ENCODE results near the gene ZNF423. TPM values are rescaled to one million over a fixed set of nuclear protein-coding genes. Genes with fewer than 3 reads are reported as not detected.

Gene ZNF423
- total RNA-seq, 1 donor, result 11.6 TPM

DNA sequence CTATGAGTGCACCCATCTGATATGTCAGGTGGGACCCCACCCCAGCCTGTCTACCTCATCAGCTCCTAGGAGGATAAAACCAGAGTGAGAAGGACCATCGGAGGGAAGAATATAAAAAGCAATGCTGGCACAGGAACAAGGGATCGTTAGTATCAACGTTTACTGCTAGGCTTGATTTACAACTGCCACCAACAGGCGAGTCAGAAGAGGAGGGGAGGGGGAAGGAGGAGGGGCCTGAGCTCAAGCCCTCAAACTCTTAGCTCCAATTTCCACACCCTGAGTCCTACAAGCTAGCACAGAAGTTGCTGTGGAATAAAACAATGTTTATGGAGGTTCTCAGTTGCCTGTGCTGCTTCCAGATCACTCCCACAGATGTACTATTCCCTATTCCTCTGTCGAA lies 247.8 kb downstream of the ZNF423 start:
- Histone ChIP-seq H3K27me3 (ENCODE audit: insufficient read depth, low read length) (no peaks in the 10 kb centered on the region), H3K4me3 (ENCODE audit: insufficient read depth, low read length) (no peak overlapping the region), H3K4me2 (ENCODE audit: insufficient read depth, low read length) (no peak overlapping the region), H3K36me3 (ENCODE audit: insufficient read depth, low read length) (no peaks in the 10 kb centered on the region), H3K27ac (ENCODE audit: low read depth, low read length) (no peak overlapping the region), H4K20me1 (ENCODE audit: insufficient read depth, low read length) (no peaks in the 10 kb centered on the region), H3K79me2 (ENCODE audit: insufficient read depth, low read length) (no peaks in the 10 kb centered on the region), H3K4me1 (ENCODE audit: insufficient read depth, low read length) (peaks cover 6% of the 10 kb centered on the region), H2AFZ (ENCODE audit: low read length) (no peak overlapping the region), H3K9me3 (ENCODE audit: low read depth, low read length) (no peaks in the 10 kb centered on the region)
- TF ChIP-seq, protein P1, sequence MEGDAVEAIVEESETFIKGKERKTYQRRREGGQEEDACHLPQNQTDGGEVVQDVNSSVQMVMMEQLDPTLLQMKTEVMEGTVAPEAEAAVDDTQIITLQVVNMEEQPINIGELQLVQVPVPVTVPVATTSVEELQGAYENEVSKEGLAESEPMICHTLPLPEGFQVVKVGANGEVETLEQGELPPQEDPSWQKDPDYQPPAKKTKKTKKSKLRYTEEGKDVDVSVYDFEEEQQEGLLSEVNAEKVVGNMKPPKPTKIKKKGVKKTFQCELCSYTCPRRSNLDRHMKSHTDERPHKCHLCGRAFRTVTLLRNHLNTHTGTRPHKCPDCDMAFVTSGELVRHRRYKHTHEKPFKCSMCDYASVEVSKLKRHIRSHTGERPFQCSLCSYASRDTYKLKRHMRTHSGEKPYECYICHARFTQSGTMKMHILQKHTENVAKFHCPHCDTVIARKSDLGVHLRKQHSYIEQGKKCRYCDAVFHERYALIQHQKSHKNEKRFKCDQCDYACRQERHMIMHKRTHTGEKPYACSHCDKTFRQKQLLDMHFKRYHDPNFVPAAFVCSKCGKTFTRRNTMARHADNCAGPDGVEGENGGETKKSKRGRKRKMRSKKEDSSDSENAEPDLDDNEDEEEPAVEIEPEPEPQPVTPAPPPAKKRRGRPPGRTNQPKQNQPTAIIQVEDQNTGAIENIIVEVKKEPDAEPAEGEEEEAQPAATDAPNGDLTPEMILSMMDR (IDR thresholded peaks at IDR 0.05; ENCODE audit: extremely low read depth, low read depth, low read length), result no peak
- DNase-seq (ENCODE audit: insufficient read length, low spot score, missing footprints), result no peak

DNA sequence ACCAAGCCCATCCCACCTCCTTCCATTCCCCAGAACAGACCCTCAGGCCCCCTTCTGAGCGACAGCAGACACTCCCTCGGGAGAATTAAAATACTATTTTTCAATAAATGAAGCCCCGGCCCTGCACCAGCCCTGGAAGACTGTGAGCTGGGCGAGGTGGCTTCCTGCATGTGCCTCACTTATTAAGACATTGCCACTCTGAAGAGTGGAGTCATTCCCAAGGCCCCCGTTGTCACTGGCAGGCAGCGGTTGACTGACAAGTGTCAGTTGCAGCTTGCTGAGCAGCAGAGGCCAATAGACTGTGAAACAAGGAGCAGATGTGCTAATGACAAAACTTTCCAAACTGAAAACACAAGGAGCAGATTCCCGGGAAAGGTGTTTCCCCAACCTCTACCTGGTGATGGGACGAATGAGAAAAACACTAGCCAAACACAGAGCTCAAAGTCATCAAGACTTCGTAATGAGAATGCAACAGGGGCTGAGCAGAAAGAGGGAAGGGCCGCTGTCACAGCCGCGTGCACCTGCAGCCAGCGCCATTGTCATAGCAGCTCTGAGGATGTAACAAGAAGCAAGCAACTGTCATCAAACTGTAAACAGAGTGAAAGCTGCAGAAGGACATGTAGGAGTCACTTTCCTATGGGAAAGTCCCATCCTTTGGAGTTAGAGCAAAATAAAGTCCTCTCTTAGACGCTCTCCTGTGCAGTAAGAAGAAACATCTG lies 250.2 kb downstream of the ZNF423 start:
- Histone ChIP-seq H3K27me3 (ENCODE audit: insufficient read depth, low read length) (no peaks in the 10 kb centered on the region), H2AFZ (ENCODE audit: low read length) (no peak overlapping the region), H3K4me2 (ENCODE audit: insufficient read depth, low read length) (no peak overlapping the region), H3K4me1 (ENCODE audit: insufficient read depth, low read length) (peaks cover 6% of the 10 kb centered on the region), H3K79me2 (ENCODE audit: insufficient read depth, low read length) (no peaks in the 10 kb centered on the region), H3K9me3 (ENCODE audit: low read depth, low read length) (no peaks in the 10 kb centered on the region), H3K4me3 (ENCODE audit: insufficient read depth, low read length) (no peak overlapping the region), H3K27ac (ENCODE audit: low read depth, low read length) (no peak overlapping the region), H4K20me1 (ENCODE audit: insufficient read depth, low read length) (no peaks in the 10 kb centered on the region), H3K36me3 (ENCODE audit: insufficient read depth, low read length) (no peaks in the 10 kb centered on the region)
- TF ChIP-seq, protein P1 (IDR thresholded peaks at IDR 0.05; ENCODE audit: extremely low read depth, low read depth, low read length), result no peak
- no peak for DNase-seq (ENCODE audit: insufficient read length, low spot score, missing footprints)

DNA sequence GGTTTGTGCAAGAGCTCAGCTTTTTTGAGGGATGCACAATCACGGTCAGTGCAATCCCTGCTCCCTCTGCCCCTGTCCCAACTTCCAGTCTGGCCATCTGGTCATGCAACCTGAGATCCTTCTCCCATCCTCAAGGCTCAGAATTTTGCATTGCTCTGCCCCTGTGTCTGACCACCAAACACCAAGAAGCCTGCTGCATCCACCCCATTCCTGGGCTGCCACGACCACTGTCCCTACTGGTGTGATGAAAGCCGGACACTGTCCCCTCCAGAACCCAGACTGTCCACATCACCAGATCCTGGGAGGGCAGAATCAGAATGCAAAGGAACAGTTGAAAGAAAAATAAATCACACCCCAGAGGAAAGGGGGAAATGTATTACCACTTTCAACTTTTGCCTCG lies 251.3 kb downstream of the ZNF423 start:
- Histone ChIP-seq H3K79me2 (ENCODE audit: insufficient read depth, low read length) (no peaks in the 10 kb centered on the region), H3K4me2 (ENCODE audit: insufficient read depth, low read length) (no peak overlapping the region), H3K4me1 (ENCODE audit: insufficient read depth, low read length) (peaks cover 6% of the 10 kb centered on the region), H2AFZ (ENCODE audit: low read length) (no peak overlapping the region), H3K9me3 (ENCODE audit: low read depth, low read length) (no peaks in the 10 kb centered on the region), H3K27ac (ENCODE audit: low read depth, low read length) (no peak overlapping the region), H4K20me1 (ENCODE audit: insufficient read depth, low read length) (no peaks in the 10 kb centered on the region), H3K27me3 (ENCODE audit: insufficient read depth, low read length) (no peaks in the 10 kb centered on the region), H3K4me3 (ENCODE audit: insufficient read depth, low read length) (no peak overlapping the region), H3K36me3 (ENCODE audit: insufficient read depth, low read length) (no peaks in the 10 kb centered on the region)
- TF ChIP-seq, protein P1 (IDR thresholded peaks at IDR 0.05; ENCODE audit: extremely low read depth, low read depth, low read length), result no peak
- no peak for DNase-seq (ENCODE audit: insufficient read length, low spot score, missing footprints)

DNA sequence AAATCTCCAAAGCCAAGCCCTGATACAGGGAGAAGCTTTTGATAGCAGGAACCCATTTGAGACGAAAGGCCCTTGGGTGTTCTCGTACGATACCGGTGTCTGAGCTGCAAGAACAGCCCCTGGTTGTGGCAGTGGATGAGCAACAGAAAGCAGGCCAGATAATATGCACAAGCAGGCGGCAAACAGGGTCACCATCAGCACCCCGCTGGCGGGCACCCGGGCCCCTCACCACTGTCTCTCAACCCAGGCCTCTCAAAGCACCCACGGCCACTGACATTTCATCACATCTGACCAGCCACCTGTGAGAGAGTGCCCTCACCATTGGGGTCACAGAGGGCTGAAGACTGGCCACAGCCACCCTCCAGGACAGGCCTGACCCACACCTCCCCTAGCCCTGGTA lies 252.0 kb downstream of the ZNF423 start:
- no peaks in the 10 kb centered on the region for H3K27me3 ChIP-seq (ENCODE audit: insufficient read depth, low read length)
- TF ChIP-seq, protein P1 (IDR thresholded peaks at IDR 0.05; ENCODE audit: extremely low read depth, low read depth, low read length), result no peak
- H3K4me1 ChIP-seq (ENCODE audit: insufficient read depth, low read length), result peaks cover 4% of the 10 kb centered on the region
- no peak overlapping the region for H3K4me2 ChIP-seq (ENCODE audit: insufficient read depth, low read length)
- H3K79me2 ChIP-seq (ENCODE audit: insufficient read depth, low read length), result no peaks in the 10 kb centered on the region
- no peaks in the 10 kb centered on the region for H3K36me3 ChIP-seq (ENCODE audit: insufficient read depth, low read length)
- H4K20me1 ChIP-seq (ENCODE audit: insufficient read depth, low read length), result no peaks in the 10 kb centered on the region
- DNase-seq (ENCODE audit: insufficient read length, low spot score, missing footprints), result peak; percentile 65
- no peak overlapping the region for H3K27ac ChIP-seq (ENCODE audit: low read depth, low read length)
- no peaks in the 10 kb centered on the region for H3K9me3 ChIP-seq (ENCODE audit: low read depth, low read length)
- H3K4me3 ChIP-seq (ENCODE audit: insufficient read depth, low read length), result no peak overlapping the region
- no peak overlapping the region for H2AFZ ChIP-seq (ENCODE audit: low read length)
